Raji (cell line): ENCODE data around the gene OAS2.
A peak's percentile ranks its signal among the peaks of the same experiment; 100 is the strongest.

Source experiments
- POLR2A ChIP-seq: IDR thresholded peaks from 2 replicates; pipeline ENCODE4 v1.6.1; 2011; ENCODE audit warnings: low read depth, low read length, control low read depth; ENCODE audit not compliant: insufficient read depth

The OAS2 gene

DNA sequence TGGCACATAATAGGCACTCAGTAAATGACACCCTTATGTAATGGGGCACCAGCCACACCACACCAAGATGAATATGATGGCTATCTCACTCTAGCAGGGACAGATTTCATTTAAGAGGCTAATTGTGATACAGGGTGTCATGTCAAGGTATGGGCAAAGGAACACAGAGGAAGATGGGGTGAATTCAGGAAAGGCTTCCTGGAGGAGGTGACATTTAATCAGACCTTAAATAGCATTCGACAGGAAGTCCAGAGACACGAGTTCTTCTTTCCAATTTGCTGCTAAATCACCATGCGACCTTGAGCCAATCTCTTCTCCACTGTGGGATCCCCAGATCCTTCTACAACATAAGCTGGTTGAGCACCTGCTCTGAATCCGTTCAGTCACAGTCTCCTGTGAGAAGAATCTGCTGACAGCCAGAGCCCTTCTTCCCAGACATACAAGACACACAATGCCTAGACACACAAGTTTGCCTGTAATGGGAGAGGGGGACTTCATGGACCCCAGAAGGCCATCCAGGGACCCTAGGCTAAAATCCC lies 76.7 kb downstream of the OAS2 start:
- TF ChIP-seq POLR2A: no peak

DNA sequence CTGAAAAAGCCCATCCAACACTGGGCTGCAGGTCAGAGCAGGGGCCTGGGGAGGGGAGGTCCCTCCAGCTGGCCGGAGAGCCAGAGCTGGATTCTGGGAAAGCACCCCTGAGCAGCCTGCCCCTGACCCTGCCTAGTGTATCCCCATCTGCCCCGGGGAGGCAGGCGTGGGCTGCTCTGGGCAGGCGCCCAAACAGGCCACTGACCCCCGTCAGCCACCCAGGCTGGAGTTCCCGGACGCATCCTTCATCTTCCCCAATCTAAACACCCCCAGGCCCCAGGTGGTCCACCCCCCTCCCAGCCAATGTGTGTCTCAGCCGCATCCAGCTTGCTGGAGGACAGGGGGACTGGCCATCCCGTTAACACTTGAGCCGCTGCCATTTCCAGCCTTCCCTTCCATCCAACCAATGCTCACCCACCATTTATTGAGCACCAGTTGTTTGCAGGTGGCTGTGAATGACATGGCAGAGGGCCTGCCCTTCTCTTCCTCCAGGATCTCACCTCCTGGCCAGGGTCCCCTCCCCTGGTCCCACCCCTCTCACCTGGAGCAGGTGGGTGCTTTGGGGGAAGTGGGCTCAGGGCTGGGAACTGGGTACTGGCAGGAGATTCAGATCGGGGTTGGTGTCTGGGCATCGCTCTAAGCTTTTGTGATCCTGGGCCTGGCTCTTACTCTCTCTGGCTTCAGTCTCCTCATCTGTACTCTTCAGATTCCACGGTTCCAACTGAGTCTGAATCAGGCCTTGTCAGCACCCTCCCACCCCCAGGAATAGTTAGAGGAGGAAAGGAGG lies 77.5 kb downstream of the OAS2 start:
- TF ChIP-seq POLR2A: no peak; the same call in 1 of the 2 replicates

DNA sequence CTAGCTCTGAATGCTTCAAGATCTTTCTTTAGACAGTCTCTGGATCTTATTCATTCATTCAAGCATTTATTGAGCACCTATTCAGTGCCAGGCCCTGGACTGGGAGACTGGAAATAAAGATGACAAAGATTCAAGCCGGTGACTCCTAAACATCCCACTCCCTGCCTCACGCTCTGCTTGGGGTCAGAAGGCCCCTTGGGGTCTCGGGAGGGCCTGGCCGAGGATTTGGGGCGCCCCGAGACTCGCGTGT lies 78.0 kb downstream of the OAS2 start:
- no peak; the same call in 1 of the 2 replicates for TF ChIP-seq POLR2A

DNA sequence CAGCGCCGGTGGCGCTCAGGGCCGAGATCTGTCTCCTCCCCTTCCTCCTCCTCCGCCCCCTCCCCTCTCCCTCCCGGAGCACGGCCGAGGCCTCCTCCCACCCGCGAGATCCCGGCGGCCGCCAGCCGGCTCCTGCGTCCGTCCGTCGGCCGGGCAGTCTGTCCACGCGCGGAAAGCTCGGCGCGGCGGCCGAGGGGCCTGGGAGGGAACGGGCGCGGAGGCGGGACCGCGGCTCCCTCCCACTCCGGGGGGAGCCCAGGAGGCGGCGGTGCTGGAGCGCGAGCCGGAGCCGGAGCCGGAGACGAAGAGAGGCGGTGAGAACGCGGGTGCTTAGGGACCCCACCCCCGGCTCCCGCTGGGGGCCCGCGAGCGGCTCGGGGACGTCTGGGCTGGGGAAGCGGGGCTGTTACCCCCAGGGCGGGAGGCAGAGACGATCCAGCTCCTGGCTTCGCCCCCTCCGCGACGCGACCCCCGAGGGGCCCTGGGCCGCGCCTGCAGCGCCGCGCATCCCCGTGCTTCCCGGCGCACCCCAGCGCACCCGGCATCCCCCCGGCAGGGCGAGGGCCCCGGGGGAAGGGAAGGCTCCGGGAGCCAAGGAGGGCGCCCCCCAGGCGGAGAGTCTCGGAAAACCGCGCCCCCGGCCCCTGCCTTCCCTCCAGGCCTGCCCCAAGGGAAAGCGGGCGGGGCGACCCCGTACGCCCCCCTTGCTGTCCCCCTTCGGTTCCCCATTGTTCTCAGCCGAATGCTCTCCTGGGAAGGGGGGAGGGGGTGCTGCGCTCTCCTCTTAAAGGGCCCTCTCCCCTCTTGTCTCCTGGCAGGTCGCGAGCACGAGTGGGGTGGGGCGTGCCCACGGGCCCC lies 78.5 kb downstream of the OAS2 start, which contains the start of gene DTX1:
TSS of gene DTX1 (plus strand) at position 100 of the 858 bp plus-strand sequence. CDS start 1,463 bp downstream, outside the sequence.
- TF ChIP-seq POLR2A: peak; percentile 53; the same call in 1 of the 2 replicates

DNA sequence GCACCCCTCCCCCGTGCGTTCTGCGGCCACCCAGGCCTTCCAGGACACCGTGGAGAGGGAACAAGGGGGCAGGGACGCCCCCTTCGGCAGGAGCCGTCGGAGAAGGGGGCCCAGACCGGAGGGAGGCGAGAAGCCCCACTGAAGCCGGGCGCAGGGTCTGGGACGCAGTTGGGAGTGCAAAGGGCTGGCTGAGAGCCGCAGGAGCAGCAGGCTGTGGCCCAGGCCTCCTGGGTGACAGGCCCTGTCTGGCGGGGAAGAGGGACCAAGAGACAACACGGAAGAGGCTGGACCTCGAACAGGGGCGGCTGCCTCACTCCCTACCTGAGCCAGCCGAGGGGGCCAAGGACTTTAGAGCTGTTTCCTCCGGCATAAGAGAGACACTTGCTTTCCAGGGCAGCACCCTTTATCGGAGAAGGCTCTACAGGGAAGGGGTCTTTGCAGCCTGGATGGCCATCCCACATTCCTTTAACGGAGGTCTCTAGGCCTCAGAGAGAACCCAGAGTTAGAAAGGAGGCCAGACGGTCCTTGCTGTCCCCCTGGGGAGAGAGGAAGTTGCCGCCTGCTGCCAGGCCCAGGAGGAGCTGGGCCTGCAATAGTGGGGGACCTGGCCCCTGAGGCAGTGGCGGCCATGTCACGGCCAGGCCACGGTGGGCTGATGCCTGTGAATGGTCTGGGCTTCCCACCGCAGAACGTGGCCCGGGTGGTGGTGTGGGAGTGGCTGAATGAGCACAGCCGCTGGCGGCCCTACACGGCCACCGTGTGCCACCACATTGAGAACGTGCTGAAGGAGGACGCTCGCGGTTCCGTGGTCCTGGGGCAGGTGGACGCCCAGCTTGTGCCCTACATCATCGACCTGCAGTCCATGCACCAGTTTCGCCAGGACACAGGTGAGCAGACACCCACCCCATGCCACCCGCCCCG lies 79.5 kb downstream of the OAS2 start:
- peak; percentile 44; the same call in 1 of the 2 replicates for TF ChIP-seq POLR2A

DNA sequence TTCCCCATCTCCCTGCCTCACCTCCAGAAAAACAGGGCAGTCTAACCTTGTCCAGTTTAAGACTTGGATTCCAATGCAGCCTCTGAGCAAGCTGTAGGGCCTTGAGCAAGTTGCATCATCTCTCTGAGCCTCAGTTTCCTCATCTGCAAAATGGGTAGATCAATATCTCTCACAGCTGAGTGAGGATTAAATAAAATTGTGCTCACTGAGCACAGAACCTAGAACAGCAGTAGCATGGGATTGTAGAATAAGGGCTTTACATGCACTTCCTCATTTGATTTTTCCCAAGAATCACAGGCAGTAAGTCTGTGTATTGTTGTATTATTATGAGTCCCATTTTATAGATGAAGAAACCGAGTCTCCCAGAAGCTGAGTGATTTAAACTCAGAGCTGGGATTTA lies 80.2 kb downstream of the OAS2 start:
- TF ChIP-seq POLR2A: no peak

DNA sequence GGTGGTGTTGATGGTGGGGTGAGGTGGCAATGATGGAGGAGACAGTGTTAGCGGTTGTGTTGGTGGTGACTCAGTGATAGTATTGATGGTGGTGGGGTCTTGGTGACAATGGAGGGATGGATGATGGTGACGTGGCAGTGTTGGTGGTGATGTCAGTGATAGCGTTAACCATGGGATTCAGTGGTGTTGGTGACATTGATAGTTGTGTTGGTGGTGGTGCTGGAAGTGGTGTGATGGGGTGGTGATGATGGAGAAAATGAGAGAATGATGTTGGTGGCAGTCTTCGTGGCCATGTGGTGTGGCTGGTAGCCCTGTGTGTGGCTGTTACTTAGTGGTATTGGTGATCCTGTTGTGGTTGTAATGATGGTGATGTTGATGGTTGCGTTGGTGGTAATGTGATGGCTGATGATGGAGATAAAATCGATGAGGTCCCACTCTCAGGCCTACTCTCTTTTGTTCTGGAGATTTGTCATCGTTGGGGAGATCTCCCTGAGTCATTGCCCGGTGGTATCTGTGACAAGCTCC lies 80.8 kb downstream of the OAS2 start:
- TF ChIP-seq POLR2A: peak; percentile 25; the same call in 1 of the 2 replicates

DNA sequence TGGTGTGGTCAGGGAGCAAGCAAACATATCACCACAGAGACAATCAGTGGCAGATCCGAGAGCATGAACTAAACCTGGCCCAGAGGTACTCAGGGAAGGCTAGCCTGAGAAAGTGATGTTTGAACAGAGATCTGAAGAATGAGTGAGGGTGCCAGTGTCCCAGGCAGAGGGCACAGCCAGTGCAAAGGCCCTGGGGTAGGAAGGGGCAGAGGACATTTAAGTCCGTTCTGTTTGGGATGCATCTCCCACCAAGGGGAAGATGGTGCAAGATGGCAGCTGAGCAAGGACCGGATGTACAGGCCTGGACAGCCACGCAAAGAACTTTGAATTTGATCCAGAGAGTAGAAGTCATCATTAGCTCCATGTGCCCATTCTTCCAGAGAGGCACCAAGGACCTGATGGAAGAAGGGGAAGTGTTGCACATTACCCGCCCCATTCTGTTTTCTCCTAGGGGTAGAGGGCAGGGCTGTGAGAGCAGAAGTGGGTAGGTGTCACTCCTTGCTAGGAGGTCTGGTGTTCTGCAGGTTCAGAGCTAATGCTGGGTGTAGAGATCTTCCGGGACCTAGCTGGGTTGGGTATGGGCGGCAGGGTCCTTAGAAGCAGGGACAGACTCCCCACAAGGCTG lies 82.1 kb downstream of the OAS2 start:
- peak; percentile 35; the same call in 1 of the 2 replicates for TF ChIP-seq POLR2A

DNA sequence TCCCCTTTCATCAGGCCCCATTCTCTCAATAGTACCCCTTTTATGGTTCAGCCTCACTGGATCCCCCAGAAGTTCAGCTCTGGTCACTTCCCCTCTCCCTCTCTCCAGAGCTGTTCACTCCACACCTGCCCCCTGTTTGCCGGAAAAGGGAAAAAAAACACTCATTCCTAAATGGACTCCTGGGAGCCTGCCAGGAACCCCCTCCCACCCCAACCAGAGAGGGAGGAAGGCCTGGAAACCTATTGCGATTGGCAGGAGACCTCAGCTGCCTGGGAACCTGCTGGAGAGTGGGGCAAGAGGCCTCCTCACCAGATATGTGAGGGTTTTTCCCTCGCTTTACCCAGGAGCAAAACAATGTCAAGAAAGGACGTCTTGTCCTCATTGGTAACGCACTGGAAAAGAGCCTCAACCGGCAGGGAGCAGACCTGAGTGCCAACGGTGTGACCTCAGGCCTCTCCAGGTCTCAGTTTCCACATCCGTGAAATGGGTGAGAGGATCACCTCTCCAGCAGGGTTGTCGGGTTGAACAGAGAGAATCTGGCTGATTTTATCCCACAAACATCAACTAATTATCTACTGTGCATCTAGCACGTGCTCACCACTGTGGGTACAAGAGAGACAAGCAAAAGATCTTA lies 82.9 kb downstream of the OAS2 start:
- TF ChIP-seq POLR2A: 0 out of 2 replicates have a peak, but pooled peaks have one; percentile 12
